ENCODE measurements around the gene BAZ2B. TPM values are rescaled to one million over a fixed set of nuclear protein-coding genes. Genes with fewer than 3 reads are reported as not detected.

Gene BAZ2B
- total RNA-seq, 1 donor from 2014 or later = 32.4 TPM

DNA sequence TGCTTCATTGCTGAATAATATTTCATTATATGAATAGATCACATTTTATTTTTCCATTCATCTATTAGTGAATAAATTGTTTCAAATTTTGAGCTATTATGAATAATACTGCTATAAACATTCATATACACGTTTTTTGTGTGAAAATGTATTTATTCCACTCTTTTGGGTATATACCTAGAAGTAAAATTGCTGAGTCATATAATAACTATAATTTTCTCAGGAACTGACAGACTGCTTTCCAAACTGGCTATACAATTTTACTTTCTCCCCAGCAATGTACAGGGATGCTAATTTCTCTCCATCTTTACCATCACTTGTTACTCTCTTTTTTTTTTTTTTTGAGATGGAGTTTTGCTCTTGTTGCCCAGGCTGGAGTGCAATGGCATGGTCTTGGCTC lies 35.5 kb upstream of the BAZ2B start:
- H3K4me3 ChIP-seq = no peak overlapping the region
- peaks cover 32% of the 10 kb centered on the region for H3K9me3 ChIP-seq (replicated peaks)
- no peak for DNase-seq
- no peaks in the 10 kb centered on the region for H3K27me3 ChIP-seq (ENCODE audit: low read depth)
- no peak for TF ChIP-seq CTCF (IDR thresholded peaks at IDR 0.05; ENCODE audit: borderline replicate concordance)
- no peaks in the 10 kb centered on the region for H3K4me1 ChIP-seq
- intact Hi-C loops (cut with micrococcal nuclease) = no loop called here
- H3K36me3 ChIP-seq = peaks cover 5% of the 10 kb centered on the region
- H3K27ac ChIP-seq (replicated peaks) = no peak overlapping the region

DNA sequence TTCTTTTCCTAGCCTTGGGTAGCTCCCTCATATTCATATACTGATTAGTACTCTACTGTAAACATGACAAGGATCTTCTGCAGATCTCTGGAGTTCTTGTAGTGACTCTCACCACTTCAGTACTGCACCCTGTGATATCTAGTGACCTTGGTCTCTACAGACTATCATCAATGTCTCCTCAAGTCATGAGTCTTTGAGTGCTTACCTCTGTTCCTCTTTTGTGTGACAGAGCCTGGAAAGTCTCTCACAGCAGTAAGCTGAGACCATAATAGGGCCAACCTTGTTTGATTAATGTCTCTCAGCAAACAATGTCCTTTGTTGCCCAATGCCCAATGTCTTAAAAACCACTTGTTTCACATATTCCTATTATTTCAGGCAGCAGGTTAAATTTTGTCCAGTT lies 34.2 kb upstream of the BAZ2B start:
- no peak overlapping the region for H3K4me3 ChIP-seq
- intact Hi-C loops (cut with micrococcal nuclease) = no loop called here
- TF ChIP-seq CTCF (IDR thresholded peaks at IDR 0.05; ENCODE audit: borderline replicate concordance) = no peak

DNA sequence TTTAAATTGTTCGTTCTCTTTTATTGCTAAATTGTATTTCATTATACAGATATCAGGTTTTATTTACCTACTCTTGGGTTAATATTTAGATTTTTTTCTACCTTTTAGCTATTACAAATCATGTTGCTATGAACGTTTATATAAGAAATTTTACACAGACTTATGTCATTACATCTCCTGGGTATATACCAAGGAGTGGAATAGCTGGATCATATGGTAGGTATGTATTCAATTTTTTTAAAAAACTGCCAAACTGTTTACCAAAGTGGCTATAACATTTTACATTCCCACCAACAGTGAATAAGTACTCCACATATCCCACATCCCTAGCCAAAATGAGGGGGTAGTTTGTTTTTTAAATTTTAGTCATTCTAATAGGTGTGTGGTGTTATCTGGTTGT lies 32.3 kb upstream of the BAZ2B start:
- Histone ChIP-seq H3K4me1 (no peaks in the 10 kb centered on the region), H3K36me3 (no peaks in the 10 kb centered on the region), H3K27me3 (ENCODE audit: low read depth) (no peaks in the 10 kb centered on the region), H3K9me3 (replicated peaks) (peaks cover 19% of the 10 kb centered on the region), H3K4me3 (no peak overlapping the region), H3K27ac (replicated peaks) (no peak overlapping the region)
- intact Hi-C loops (cut with micrococcal nuclease) = no loop called here
- no peak for DNase-seq
- TF ChIP-seq CTCF (IDR thresholded peaks at IDR 0.05; ENCODE audit: borderline replicate concordance) = no peak

More for the DNA sequence above, 34.2 kb upstream of the BAZ2B start:
- Histone ChIP-seq H3K27ac (replicated peaks) (no peak overlapping the region), H3K27me3 (ENCODE audit: low read depth) (no peaks in the 10 kb centered on the region), H3K9me3 (replicated peaks) (peaks cover 29% of the 10 kb centered on the region), H3K4me1 (no peaks in the 10 kb centered on the region), H3K36me3 (peaks cover 5% of the 10 kb centered on the region)
- DNase-seq = no peak

- TF ChIP-seq CTCF (IDR thresholded peaks at IDR 0.05; ENCODE audit: borderline replicate concordance) = no peak
- intact Hi-C loops (cut with micrococcal nuclease) = no loop called here
- no peak for DNase-seq
- no peaks in the 10 kb centered on the region for H3K27me3 ChIP-seq (ENCODE audit: low read depth)
- H3K4me3 ChIP-seq = no peak overlapping the region
- H3K4me1 ChIP-seq = no peaks in the 10 kb centered on the region
- peaks cover 19% of the 10 kb centered on the region for H3K9me3 ChIP-seq (replicated peaks)
- H3K27ac ChIP-seq (replicated peaks) = no peak overlapping the region
- no peaks in the 10 kb centered on the region for H3K36me3 ChIP-seq
Measured at GRCh38 chr2:159647667-159648066, 31.3 kb upstream of the BAZ2B start.

DNA sequence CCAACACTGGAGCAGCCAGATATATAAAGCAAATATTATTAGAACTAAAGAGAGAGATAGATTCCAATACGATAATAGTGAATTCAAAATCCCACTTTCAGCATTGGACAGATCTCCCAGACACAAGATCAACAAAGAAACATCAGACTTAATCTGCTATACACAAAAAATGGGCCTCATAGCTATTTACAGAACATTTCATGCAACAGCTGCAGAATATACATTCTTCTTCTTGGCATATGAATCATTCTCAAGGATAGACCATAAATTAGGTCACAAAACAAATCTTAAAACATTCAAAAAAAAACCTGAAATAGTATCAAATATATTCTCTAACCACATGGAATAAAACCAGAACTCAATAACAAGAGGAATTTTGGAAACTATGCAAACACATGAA lies 23.8 kb upstream of the BAZ2B start:
- intact Hi-C loops (cut with micrococcal nuclease) = no loop called here
- DNase-seq = no peak
- H3K36me3 ChIP-seq = no peaks in the 10 kb centered on the region
- no peak overlapping the region for H3K4me3 ChIP-seq
- H3K27ac ChIP-seq (replicated peaks) = no peak overlapping the region
- H3K9me3 ChIP-seq (replicated peaks) = peaks cover 34% of the 10 kb centered on the region
- H3K27me3 ChIP-seq (ENCODE audit: low read depth) = no peaks in the 10 kb centered on the region
- H3K4me1 ChIP-seq = no peaks in the 10 kb centered on the region
- TF ChIP-seq CTCF (IDR thresholded peaks at IDR 0.05; ENCODE audit: borderline replicate concordance) = no peak

- Histone ChIP-seq H3K4me3 (no peak overlapping the region), H3K9me3 (replicated peaks) (peaks cover 34% of the 10 kb centered on the region), H3K27ac (replicated peaks) (no peak overlapping the region), H3K4me1 (no peaks in the 10 kb centered on the region), H3K36me3 (no peaks in the 10 kb centered on the region), H3K27me3 (ENCODE audit: low read depth) (no peaks in the 10 kb centered on the region)
- no peak for DNase-seq
- intact Hi-C loops (cut with micrococcal nuclease) = no loop called here
- TF ChIP-seq CTCF (IDR thresholded peaks at IDR 0.05; ENCODE audit: borderline replicate concordance) = no peak
Measured at GRCh38 chr2:159639712-159640111, 23.4 kb upstream of the BAZ2B start.

Measured in left ventricle myocardium inferior (tissue), 1 donor.